HG02623 (cell line): ENCODE data around the gene S100A12.

Experiments
- ATAC-seq: cut with Tn5 transposase; IDR thresholded peaks from one replicate; pipeline ENCODE4 v1.9.1; 2021; ENCODE audit warnings: moderate library complexity; ENCODE audit not compliant: unreplicated experiment

Gene S100A12

DNA sequence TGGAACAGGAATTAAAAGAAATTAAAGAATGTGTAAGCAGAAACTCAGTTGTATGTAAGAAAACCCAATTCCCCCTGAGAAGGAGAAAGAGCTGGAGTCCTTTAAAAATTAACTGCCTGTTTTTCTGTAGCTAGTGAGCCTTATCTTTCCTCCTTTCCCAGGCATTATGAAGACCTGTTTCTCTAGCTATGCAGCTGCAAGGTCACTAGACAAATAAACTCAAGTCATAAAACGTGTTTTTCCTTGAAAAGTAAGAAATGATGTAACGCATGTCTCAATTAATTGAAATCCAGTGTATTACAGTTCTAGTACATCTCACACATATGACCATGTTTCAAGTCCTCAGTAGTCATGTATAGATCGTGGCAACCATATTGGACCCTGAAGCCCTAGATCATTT is 5.3 kb downstream of the S100A12 start:
- ATAC-seq: no peak

GRCh38 chr1:153368495-153368894 is 6.9 kb downstream of the S100A12 start:
- no peak for ATAC-seq

DNA sequence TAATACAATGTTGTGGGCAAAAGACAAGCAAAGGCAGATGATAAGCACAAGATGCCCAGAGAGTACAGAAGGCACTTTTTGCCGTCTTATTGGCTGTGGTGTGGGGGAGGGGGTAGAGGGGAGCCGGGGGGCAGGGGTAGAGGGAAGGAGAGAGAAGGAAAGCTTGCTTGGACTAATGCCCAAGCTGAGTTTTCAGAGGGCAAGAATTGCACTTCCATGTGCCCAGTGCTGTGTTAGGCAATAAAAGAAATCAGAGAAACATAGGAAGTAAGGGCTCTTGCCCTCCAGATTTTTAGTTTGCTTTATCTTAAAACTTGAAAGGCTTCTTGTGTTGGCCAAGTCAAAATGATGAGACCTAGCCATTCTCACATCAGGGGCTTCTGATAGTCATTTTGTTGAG is 8.3 kb downstream of the S100A12 start:
- ATAC-seq: no peak

DNA sequence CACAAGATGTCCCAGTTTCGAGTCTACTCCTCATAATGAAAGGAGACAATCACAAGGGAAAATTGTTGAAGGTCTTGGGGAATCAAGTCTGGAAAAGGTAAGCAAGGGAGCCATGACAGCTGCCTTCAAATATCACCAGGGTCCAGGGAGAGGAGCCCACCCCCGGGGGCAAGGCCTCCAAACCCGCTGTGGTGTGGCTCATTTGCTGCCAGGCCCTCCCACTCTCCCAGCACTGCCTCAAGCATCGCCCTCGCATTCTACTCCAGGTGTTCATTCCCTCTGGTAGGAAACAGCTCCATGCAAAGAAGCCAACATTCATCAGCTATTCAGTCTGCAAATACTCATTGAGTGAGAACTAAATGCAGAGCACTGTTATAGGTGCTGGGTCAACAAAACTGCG is 9.2 kb downstream of the S100A12 start:
- ATAC-seq: no peak

DNA sequence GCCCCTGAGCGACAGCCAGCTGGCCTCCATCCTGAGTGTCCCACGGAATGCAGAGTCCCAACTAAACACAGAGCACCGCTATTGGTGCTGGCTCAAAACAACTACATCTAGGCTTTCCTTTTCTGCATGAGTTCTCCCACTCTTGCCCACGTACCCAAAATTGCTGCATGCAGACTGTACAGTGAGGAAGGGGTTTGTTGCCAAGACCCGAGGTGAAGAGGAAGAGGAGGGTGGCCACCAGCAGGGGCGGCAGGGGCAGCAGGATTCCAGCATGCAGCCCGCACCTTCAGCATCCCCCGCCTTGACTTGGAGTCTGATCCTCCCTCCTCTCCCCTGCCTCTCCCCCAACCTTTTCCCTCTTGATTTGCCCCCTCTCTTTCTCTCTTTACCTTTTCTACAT is 9.7 kb downstream of the S100A12 start:
- ATAC-seq: no peak

GRCh38 chr1:153364766-153365666 is 10.4 kb downstream of the S100A12 start:
- ATAC-seq: no peak

DNA sequence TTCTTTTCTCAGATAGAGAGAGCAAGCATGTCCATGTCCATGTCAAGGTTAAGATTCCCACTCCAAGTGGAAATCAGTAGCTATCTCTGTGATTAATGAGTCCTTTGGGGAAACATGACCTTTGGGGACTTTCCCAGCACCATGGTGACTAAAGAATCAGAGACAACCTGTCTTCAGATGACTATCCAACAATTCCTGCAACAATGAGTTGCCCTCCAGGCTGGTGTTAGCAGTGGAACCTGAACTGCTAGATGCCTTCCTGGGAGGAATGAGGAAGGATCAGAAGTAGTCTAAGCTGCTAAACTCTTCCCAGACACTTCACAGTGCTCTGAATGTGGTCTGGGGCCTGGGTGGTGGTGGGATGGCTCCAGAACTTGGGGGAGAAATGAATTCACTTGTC is 11.3 kb downstream of the S100A12 start:
- no peak for ATAC-seq

DNA sequence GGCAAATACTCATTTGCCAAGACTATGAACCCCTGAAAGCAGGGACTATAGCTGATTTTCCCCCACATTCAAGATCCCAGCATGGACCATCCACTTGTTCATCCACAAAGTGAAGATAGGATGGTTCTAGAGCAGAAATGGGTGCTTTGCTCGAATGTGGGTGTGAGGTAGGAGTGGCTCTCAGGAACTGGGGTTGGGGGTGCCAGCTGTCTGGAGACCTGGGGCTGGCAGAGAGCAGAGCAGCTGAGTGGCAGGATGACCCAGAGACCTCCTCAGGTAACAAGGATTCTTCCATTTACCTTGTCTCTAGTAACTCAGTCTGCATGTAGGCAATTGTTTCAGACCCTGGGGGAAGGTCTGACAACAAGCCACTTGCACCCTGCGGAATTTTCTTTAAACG is 11.8 kb downstream of the S100A12 start:
- no peak for ATAC-seq

DNA sequence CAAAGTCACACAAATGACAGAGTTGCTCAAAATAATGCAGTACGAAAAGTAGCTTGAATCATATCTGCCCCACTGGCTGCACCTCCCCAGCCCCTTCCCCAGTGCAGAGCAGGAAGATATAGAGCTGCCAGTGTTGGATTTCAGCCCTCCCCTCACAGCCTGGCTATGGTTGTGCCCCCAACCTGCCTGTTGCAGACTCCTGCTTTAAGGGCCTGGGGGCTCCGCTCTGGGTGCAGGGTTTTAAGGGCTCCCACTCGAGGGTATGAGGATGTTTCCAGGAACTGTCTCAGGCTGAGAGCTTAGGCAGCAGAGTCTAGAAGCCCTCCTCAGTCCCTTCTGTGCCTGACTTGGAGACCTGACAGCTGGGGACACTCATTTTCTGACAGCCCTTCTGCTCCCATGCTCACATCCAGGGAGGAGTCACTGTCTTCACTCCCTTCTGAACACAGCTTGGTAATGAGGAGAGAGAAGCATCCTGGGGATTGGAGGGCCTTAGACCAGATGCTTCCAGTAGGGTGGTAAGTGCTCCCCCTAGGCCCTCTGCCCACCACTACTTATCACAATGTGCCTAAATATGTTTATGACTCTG is 13.1 kb downstream of the S100A12 start:
- ATAC-seq: no peak

- no peak for ATAC-seq
Measured at GRCh38 chr1:153361480-153362109, 13.8 kb downstream of the S100A12 start.

DNA sequence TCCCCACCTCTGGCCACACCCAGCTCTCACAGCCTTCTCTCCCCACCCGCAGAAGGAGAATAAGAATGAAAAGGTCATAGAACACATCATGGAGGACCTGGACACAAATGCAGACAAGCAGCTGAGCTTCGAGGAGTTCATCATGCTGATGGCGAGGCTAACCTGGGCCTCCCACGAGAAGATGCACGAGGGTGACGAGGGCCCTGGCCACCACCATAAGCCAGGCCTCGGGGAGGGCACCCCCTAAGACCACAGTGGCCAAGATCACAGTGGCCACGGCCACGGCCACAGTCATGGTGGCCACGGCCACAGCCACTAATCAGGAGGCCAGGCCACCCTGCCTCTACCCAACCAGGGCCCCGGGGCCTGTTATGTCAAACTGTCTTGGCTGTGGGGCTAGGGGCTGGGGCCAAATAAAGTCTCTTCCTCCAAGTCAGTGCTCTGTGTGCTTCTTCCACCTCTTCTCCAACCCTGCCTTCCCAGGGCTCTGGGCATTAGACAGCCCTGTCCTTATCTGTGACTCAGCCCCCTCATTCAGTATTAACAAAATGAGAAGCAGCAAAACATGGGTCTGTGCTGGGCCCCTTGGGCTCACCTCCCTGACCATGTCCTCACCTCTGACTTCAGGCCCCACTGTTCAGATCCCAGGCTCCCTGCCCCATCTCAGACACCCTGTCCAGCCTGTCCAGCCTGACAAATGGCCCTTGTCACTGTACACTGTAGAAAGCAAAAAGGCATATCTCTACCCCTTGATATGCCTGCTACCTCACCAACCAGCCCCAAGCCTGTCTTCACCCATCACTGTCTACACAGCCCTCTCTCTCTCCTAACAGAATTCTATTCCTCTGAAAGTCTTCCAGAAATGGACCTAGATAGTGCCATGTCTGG is 14.6 kb downstream of the S100A12 start:
- ATAC-seq: no peak

DNA sequence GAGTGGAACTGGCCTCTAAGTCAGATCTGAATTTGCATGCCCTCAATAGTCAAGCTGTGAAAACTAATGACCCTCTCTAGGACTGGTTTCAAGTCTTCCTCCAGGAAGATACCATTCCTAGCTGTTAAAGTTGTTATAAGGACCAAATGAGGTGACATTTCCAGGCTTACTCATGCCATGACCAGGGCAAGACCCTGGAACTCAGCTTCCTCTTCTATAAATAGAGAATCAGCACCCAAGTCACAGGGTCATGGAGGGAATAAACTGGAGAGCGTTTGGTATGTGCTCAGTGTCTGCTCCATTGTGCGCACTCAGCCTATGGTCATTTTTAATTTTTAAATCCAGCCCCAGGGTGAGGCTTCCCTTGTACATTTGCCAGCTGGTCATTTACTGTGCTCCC is 15.2 kb downstream of the S100A12 start:
- no peak for ATAC-seq

GRCh38 chr1:153359241-153359640 is 16.2 kb downstream of the S100A12 start:
- ATAC-seq: no peak

GRCh38 chr1:153358691-153358975 is 16.8 kb downstream of the S100A12 start:
- ATAC-seq: no peak

DNA sequence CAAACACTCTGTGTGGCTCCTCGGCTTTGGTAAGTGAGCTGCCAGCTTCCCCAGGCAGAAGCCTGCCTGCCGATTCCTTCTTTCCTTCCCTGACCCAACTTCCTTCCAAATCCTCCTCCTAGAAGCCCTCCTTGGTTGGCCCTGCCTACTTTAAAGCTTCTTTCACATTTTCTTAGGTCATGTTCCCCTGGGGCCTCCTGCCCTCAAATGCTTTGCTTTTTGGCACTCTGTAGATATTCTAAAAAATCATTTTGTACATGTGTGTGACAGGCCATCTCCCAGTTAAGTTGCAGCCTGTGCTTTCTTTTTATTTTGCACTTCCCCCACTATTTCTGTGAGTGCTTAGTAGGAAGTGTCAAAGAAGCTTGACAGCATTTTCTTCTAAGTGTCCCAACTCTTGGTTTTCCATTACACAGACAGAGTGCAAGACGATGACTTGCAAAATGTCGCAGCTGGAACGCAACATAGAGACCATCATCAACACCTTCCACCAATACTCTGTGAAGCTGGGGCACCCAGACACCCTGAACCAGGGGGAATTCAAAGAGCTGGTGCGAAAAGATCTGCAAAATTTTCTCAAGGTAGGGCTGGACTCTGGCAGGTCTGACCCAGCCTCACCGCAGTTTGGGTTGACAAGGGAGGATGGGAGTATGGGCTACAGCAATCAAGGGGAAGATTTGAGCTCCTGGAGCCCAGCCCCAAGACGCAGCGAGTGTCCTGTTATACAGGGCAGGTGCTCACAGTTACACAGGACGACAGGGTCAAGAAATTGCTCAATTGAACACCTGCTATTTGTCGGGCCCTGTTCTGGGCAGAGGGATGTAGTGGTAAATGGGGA is 17.3 kb downstream of the S100A12 start, which contains the start of gene S100A9:
Gene S100A9, plus strand, starts transcription at position 2 of the 838 bp plus-strand sequence. Its CDS starts 430 bp downstream, at position 432.
- no peak for ATAC-seq

- ATAC-seq: no peak
Measured at GRCh38 chr1:153357076-153357852, 18.2 kb downstream of the S100A12 start.

DNA sequence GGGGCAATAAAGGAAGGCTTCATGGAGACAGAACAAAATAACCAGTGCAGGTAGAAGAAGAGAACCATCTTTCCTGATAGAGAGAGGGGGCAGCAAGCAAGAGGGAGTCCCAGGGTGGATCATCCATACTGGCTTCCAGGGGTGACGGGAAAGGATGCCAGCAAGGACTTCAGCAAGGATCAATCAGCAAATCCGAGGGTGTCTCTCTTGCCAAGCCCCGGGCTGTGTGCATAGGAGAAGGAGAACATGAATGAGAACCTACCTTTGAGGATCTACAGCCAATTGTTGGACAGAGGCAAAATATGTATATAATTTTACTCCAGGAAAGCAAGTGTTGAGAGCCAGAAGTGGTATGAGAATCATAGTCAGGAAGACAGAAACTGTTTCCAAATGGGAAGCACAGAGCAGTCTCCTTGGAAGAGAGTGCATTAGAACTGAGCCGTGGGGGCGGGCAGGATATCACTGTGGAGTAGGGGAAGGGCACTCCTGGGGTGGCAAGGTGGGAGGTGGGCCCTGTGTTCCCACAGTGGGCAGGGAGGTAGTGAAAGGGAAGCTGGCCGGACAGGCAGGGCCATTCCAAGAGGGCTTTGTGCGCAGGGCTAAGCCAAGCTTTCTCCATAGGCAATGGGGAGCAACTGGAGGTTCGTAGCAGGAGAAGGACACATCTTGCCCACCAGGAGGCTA is 18.9 kb downstream of the S100A12 start:
- ATAC-seq: no peak

- no peak for ATAC-seq
Measured at GRCh38 chr1:153355445-153356071, 19.9 kb downstream of the S100A12 start.
